ENCODE data around the gene SEMA5A.
"Not testable (repeated sequence)": the region's sequence is repeated elsewhere in the genome, so short reads cannot be mapped to it uniquely, and the experiment has no call there.

SEMA5A gene

DNA sequence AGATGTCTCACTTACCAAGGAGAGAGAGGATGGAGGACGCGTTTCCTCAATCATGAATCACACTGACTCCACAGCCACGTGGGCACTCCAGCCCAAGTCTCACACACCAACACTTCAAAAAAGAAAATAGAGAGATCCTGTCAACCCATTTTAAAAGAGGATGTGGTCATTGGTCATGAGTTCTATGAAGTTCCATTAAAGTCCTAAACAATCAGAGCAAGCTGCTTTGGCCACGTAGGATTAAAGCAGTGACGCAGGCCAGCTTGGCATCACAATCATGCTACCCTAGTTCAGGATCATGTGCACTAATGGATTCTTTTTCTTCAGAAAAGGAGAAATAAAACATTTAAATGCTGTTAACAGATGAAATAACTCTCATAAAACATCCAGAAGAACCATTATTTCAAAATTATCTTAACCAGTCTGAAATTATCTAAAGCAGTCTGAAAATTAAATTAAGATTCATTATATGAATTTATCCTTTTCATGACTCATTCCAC, 108.1 kb downstream of the SEMA5A start:
- peak in 1 of 14 donors; percentile 16 for DNase-seq

DNA sequence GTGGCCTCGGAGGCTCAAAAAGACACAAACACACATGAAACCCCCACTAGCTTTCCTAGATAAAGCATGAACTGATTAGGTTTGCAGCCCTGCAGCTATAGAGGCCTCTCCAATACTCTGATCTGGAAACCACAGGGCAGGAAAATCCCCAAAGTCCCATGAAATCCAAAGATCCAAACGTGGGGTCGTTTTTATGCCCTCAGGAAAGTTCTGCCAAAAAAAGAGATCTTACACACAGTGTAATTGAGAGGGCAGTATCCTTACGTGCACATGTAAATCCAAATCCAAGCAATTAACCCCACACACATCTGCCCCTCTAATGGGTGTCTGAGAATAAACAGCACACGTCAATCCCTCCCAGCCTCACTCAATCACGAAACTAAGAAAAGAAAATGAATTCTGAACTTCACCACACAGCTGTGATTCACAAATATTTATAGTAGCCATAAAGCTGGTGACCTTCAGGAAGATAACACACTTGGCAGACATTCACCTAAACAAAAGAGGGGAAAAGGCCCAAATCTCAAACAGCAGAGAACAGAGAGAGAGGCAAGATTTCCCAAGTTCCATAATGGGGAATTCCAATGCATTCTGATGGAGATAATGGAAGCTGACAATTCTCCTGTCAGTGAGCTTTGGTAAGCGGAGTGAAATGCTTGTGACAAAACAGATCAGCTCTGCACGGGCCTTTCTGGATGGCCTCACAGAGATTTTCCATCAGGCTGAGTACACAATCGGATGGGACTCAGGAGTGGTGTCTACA, 114.2 kb downstream of the SEMA5A start:
- DNase-seq, result no peak

DNA sequence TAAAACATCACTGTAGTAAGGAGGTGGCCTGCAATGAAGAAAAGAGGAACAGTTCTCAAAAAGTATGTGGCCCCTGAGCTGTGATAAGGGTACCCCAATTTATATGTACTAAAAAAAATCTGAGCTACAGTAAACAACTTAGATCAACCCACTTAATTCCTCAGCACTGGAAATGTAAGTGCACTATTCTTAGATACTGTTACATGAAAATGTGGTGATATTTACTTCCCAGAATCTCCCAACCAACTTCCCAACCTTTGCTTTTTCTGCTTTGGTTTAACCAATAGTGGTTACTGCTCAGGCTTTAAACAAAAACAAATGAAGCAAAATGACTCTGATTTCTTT, 114.8 kb downstream of the SEMA5A start:
- no peak for DNase-seq

DNA sequence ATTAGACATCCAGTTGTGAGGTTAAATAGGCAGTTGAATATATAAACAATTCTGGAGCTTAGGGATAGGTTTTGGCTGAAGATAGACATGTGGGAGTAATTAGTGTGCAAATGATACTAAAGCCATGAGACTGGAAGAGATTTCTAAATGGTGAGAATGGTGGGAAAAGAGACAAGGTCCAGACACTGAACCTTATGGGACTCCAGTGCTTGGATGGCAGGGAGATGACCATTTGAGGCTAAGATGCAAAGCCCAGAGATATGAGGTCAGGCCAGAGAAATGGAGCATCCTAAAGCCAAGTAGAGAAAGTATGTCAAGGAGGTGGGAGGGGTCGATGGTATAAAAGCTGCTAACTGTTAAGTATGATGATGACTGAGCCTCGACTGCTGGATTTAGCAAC, 115.6 kb downstream of the SEMA5A start:
- DNase-seq, result no peak

DNA sequence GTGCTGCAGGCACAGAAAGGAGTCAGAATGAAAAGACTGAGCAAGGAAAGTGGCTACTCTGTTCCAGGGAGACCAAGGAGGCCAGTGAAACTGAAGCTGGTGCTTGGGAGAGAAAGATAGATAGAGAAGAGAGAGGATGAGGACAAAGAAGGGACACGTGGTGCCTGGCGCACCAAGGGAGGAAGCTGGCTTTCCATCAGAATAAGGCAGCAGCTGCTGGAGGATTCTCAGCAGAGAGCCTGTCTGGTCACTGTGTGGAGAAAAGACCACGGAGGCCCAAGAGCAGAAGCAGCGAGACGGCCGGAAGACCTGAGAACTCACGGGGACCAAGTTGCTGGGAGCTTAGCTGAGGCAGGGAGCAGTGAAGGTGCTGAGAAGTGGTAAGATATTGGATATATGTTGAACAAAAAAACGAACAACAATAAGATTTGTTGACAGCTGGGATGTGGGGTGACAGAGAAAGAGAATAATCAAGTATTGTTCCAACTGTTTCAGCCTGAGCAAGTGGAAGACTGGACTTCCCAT, 116.1 kb downstream of the SEMA5A start:
- DNase-seq, result peak in 7 of 14 donors; percentile 14 to 38 (median 29)

DNA sequence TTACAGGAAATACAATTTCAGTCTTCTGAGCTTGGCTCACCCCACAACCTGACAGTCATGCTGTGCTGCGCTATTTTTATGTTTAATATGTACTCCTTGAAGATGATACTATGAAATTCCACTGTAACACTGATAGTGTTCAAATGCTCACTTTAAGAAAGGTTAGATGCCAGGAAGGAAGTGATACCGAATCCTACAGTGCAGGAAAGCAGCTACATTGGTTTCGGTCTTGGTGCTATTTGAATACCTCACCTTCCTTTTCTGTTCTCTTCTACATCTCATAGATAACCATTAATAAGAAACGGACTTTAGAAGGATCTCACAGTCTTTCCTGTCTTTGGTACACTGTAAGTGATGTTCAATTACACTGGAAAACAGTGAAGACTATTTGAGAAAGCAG, 117.6 kb downstream of the SEMA5A start:
- DNase-seq, result no peak

DNA sequence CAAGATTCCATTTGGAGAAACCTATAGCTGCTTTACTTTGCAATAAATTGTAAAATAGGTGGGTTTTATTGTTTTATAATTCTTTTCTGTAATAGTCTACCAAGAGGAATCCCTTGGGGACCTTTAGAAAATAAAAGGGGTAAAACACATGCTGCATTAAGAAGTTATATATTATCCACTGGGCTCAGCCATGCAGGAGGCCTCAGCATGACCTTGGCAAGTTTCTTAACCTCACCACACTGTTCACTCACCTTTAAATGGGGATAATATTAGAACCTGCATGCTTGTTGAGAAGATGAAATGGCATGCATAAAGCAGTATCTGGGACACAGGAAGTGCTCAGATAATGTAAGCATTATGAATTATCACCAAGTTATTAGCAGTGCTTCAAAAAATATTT, 120.2 kb downstream of the SEMA5A start:
- no peak for DNase-seq

DNA sequence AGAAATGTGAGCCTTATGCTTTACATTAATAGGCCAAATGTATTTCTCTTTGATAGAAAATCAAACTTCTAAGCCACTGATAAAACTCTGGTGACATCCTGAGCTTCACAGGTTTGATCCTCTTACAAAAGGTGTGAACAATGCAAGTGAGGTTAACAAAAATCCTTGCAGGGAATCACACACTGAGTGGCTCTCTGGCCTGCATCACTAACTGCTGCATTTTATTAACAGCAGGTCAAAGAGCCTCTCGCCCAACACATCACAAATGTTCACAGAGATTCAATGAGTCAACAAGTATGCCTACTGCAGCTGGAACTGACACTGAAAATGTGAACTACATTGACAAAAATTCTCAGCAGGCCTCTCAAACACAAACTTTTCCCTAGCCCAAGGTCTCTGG, 122.3 kb downstream of the SEMA5A start:
- no peak for DNase-seq

DNA sequence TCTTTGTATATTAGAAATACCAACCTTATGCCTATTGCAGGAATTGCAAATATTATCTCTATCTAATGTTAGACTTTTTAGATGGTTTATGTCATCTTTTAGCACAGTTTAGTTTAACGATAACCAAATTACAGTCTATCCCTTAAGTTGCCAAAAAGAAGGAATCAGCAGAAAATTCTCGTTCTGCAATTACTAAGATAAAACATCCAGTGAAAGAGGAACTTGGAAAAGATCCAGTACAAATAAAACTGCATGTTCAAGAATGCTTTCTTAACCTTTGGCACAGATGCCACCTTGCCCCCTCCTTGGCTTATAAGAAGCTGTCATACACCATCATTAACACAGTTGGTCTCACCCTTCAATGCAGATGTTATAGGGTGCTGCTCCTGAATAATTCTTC, 124.0 kb downstream of the SEMA5A start:
- no peak for DNase-seq

DNA sequence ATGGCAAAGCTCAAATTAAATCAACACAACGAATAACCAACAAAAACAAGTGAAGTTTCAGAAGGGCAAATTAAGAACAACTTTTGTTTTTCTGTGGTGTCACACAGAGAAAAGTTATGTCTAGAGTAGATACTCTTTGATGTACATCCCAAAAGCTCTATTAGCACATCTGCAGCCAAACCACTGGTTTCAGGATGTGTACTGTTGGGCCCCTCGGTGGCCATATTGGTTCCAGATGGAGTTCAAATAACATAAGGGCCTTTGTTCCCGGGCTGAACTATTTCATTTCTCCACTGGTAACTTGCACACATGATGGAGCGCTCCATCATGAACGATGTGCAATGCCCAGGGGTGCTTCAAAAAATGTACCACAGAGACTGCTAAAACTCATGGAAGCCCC, 126.1 kb downstream of the SEMA5A start:
- no peak for DNase-seq

DNA sequence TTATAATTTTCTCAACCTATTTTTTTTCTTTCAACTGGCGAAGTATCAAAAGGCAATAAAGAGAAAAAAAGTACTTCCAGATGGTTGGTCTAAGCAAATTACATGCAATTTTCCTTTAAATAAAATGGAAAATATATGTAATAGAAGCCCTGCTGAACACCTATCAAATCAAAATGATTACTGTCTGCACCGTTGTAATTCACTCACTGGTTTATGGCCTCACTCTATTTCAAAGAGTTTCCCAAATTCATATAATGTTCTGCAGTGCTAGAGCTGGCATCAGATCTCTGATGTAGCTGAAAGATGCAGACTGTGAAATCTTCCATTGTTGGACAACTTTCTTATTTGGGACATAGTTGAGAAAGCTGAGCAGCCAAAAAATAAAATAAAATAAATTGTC, 130.3 kb downstream of the SEMA5A start:
- DNase-seq, result no peak

DNA sequence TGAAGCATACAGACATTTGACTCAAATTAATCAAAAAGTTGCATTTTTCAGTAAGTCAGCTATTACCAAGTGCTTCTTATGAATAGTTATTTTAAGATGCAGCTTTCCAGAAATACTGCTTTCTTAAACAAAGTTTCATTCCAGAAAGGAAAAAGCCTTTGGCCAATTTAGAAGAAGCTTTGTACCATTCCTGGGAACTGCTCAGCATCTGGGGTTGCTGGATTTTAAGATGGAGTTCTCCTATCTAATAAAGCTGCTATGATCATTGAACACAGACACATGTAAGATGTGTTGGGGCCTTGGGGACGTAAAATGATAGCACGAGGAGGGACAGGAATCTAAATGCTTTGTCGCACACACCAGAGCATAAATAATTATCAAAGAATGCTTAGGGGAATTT, 130.8 kb downstream of the SEMA5A start:
- no peak for DNase-seq

DNA sequence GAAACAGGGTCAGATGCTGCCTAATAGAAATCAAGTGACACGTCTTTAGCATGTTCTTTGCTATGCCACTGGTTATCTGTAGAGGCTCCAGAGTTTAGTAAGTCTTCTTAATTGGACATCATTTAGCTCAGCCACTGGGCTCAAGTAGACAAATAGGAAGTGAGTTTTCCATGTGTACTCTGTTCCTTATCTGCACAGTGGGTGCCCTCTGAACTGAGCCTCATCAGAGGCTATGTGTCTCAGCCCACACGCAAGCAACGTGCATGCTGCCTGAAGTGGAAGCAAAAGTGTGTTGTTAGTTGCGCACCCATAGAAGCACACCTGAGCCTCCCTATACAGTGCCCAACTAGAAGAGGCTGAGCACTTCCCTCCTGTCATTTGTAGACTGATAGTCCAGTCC, 134.7 kb downstream of the SEMA5A start:
- no peak for DNase-seq

DNA sequence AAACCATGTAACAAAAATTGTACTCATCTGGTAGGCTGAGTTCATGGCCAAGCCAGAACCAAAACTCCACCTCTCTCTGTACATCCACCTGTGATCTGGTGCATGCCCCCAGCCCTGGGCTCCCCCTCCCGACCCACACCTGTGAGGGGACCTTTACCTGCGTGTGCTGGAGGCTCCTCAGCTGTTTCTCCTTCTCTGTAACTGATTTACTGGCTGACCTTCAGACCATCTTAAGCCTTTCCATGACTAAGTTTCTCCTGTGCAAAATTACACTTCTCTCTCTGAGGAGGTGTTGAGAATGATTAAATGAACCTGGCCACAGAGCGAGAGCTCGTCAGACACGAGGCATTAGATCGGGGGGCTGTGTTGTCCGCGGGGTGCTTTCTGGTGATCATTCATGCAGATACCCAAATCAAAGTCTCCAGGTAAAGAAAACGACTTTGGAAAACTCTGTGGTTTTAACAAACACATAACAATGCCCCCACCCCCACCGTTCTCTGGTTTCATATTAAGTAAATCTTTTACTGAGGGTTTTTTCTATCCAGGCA, 136.4 kb downstream of the SEMA5A start:
- no peak for DNase-seq

DNA sequence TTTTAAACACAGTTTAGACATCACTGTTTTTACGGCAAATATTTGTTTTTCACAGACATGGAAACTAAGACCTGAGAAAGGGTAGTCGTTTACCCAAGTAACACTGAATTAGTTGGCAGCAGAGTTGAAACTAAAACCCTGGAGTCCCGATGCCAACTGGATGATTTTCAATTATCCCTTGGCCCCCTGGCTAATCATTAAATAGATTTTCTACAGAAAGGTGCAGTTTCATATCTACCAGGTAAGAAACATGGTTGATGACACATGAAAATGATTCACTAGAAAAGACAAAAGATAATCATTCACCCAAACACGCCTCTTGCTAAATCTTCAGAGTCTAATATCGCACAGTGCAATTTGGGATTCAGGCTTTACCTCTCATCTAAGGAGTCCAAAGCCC, 136.9 kb downstream of the SEMA5A start:
- DNase-seq, result no peak

DNA sequence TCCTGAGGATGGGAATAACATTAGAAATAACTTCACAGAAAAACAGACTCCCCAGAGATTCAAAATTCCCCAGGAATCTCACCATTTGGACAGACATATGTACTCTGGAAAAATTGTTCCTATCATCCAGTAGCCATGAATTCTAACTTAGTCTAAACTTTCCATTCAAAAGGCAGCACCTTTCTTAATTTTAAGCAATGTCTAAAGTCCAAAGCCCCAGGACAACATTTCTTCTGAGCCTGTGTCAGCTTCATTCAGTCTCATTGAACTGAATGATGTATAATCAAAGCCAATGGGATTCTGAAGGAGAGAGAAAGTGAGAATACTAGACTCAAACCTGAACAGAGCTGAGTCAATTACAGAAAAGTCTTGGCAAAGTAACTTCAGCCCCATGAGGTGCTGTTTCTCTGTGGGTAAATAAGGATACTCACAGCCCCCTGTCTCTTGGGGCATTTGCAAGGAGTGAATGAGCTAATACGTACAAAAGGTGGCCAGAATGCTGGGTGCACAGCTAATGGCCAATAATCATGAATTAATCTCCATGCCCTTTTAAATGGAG, 140.6 kb downstream of the SEMA5A start:
- no peak for DNase-seq

DNA sequence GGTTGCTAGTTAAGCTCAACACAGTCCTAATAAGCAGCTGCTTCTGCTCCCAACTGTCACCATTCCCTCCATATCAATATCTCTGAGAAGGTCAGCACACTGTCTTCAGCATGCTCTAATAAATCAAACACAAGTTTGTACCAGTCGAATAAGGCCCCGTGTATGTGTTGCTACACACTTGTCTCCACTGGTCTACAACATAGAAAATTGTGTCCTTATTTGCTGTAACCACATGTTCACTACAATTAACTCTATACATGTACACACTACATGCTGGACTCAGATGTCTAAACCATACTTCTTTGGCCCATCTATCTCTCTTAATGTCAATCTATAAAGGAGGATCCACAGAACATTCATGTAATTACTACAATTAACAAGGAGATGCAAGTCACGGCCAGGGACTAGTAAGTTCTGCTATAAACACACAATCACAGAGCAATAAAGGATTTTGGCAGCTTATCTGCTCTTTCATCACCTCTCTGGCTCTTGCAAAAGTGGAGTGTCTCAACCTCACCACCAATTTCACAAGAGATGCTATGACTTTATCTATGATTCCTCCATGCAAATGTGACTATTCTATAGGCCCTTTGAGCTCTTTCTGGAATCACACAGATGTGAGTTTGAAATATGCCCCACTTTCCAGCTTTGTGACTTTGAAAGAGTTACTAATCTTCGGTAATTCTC, 143.9 kb downstream of the SEMA5A start:
- DNase-seq, result no peak

DNA sequence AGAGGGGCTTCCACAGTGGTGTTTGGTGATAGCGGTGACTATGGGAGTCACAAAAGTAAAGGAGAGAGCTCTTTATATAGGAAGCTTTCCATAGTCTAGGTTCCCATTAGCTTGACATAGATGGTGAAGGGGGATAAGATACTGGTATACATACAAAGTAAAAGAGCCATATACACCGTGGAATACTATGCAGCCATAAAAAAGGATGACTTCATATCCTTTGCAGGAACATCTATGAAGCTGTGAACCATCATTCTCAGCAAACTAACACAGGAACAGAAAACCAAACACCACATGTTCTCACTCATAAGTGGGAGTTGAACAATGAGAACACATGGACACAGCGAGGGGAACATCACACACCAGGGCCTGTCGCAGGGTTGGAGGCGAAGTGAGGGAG, 146.1 kb downstream of the SEMA5A start:
- DNase-seq, result not testable (repeated sequence)

DNA sequence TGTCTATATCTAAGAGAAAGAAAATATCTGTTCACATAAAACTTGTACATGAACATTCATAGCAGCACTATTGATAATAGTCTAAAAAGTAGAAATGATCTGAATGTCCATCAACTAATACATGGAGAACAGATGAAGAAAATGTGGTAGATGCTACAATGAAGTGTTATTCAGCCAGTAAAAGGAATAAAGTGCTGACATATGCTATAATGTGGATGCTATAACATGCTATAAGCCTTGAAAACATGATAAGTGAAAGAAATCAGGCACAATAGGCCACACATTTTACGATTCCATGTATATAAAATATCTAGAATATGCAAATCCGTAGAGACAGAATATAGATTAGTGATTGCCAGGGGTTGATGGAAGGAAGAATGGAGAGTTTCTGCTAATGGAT, 146.8 kb downstream of the SEMA5A start:
- DNase-seq, result no peak

DNA sequence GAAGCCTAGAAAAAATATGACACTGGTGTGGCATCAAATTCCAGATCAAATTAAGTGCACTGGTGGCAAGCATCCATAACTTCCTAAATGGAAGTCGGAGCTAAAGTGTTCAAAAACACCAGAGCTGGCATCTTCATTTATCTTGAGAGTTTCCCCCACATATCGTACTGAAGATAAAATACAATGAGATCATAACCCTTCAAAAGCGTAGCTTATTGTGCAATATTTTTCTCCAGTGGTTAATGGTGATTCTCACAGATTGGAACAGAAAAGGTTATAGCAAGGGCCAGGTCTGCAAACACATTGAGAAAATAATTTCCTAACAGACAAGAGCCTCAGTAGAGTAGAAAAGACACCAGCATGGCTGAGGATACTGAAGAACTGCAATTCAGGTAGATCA, 147.6 kb downstream of the SEMA5A start:
- DNase-seq, result no peak

DNA sequence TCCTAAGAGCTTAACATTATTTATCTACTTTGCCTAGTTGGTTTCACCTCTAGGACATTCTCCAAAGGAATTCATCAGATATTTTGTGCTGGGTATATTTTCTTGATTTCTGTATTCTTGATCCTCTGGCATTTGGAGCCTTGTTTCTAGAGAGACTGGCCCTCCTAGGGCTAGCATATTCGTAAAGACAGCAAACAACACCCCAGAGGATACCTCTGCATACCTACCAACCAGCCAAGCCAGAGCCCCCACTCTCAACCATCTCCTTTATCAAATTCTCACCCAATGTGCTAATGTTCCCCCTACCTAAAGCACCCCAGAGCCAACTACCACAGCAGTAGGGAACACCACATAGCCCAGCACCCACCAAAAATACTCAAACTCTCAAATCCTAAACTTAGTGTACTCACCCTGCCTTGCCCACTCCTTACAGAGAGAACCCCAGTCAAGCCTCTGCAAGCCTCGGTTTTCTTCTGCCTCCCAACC, 149.5 kb downstream of the SEMA5A start:
- no peak for DNase-seq

DNA sequence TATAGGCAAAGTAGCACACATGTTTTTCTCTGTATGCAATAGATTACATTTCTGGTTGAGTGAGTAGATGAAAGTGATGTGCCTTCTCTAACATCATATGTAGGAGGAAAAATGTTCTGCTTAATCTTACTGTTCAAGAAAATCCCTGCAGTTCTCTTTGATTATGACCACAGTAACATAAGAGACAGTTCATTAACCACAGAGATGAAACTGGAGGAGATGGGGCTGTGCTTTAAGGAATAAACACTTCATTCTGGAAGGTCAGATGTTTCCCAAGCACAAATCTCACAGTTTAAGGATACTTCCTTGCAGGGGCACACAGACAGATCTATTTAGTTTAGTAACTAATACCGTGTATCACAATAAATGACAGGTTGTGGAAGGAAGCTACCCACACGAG, 150.2 kb downstream of the SEMA5A start:
- no peak for DNase-seq

DNA sequence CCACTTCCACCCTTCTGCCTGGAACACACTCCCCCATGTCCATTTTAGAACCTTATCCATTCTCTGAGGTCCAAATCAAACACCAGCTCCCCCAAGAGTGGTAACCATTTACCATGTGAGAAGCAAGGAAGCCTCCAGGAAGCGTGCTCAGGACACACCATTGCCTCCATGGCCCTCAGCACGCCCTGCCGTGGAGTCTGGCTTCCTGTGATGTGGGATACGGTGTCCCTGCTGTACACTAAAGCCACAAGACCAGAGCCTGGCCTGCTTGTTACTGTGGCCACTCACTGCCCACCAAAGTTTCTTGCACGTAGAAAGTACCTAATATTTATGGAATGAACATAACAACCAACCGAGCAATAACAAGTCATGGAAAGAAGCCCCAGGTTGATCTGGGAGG, 151.7 kb downstream of the SEMA5A start:
- DNase-seq, result no peak

Measured in C1 segment of cervical spinal cord (tissue), 14 donors.